H1 (cell line): ENCODE data around the gene GPM6B. TPM values are rescaled to one million over a fixed set of nuclear protein-coding genes. Genes with fewer than 3 reads are reported as not detected.

ENCODE experiments used
- CTCF ChIA-PET: fragments of 300-600 bp; sonication (Branson Sonifier 250); formaldehyde crosslinking; loops from one replicate; lab custom pipeline; 2021; ENCODE audit not compliant: partially characterized antibody; lab: Charles Lee
- POLR2A ChIA-PET: fragments of 300-600 bp; sonication (Branson Sonifier 250); formaldehyde crosslinking; loops from one replicate; lab custom pipeline; 2021; ENCODE audit warnings: inconsistent platforms; ENCODE audit not compliant: partially characterized antibody; lab: Charles Lee
- DNase-seq, 2 experiments: peaks; one replicate each; pipeline versions ENCODE4 v3.0.0 to v3.0.0-alpha.2; 2010 to 2022; ENCODE audit warnings: low spot score in 2 of 2, low read depth in 1 of 2, mixed read lengths in 1 of 2
- FAIRE-seq: peaks from 2 replicates; lab custom pipeline; 2011; peaks lifted over from hg19 to GRCh38; lab: Jason Lieb, UNC
- H2AFZ ChIP-seq: 2 replicates; pipeline ENCODE4 v1.8.1; 2012; ENCODE audit warnings: low read length, inconsistent platforms
- H2AK5ac ChIP-seq: 2 replicates; pipeline ENCODE4 v1.6.1; 2013; ENCODE audit warnings: low read depth, low read length
- H2BK120ac ChIP-seq: replicated peaks from 2 replicates; pipeline ENCODE3; 2013; ENCODE audit warnings: low read depth, low read length, inconsistent platforms
- H2BK12ac ChIP-seq: 2 replicates; pipeline ENCODE4 v1.6.1; 2013; ENCODE audit warnings: low read depth, low read length
- H2BK15ac ChIP-seq: 2 replicates; pipeline ENCODE4 v1.6.1; 2013; ENCODE audit warnings: low read length
- H2BK20ac ChIP-seq: 2 replicates; pipeline ENCODE4 v1.6.1; 2013; ENCODE audit warnings: low read length
- H2BK5ac ChIP-seq: 2 replicates; pipeline ENCODE4 v1.6.1; 2013; ENCODE audit warnings: low read depth, low read length
- H3K14ac ChIP-seq: 2 replicates; pipeline ENCODE4 v1.6.1; 2013; ENCODE audit warnings: inconsistent platforms; ENCODE audit not compliant: insufficient read length
- H3K18ac ChIP-seq: 2 replicates; pipeline ENCODE4 v1.6.1; 2013; ENCODE audit warnings: low read length; ENCODE audit errors: extremely low read depth
- H3K23ac ChIP-seq: 2 replicates; pipeline ENCODE4 v1.6.1; 2013; ENCODE audit warnings: inconsistent platforms; ENCODE audit not compliant: insufficient read length
- H3K23me2 ChIP-seq: 2 replicates; pipeline ENCODE4 v1.6.1; 2013; ENCODE audit warnings: low read depth, low read length
- H3K27ac ChIP-seq: 2 replicates; pipeline ENCODE4 v1.6.1; 2011; ENCODE audit warnings: low read depth, low read length, inconsistent platforms
- H3K27me3 ChIP-seq, 4 experiments: replicated peaks in 1 of 4; 1 replicate in 1 of 4; 2 replicates in 3 of 4; pipeline versions ENCODE4 v1.6.1 to v1.8.1; 2011 to 2013; ENCODE audit warnings: low read length in 3 of 4, mild to moderate bottlenecking in 3 of 4, inconsistent platforms in 2 of 4, mixed read lengths in 2 of 4, moderate library complexity in 1 of 4; ENCODE audit not compliant: control insufficient read depth in 3 of 4, insufficient read depth in 3 of 4; ENCODE audit errors: extremely low read depth in 1 of 4
- H3K36me3 ChIP-seq, 4 experiments: 2 replicates each; pipeline versions ENCODE4 v1.6.1 to v1.8.1; 2011 to 2013; ENCODE audit warnings: mild to moderate bottlenecking in 4 of 4, low read length in 3 of 4, moderate library complexity in 2 of 4, control low read depth in 1 of 4, inconsistent platforms in 1 of 4; ENCODE audit not compliant: insufficient read depth in 4 of 4, control insufficient read depth in 2 of 4
- H3K4ac ChIP-seq: replicated peaks from 2 replicates; pipeline ENCODE3; 2013; ENCODE audit warnings: low read length, low read depth, mixed read lengths, inconsistent platforms; ENCODE audit not compliant: insufficient read length
- H3K4me1 ChIP-seq, 4 experiments: replicated peaks in 1 of 4; 1 replicate in 1 of 4; 2 replicates in 3 of 4; pipeline versions ENCODE4 v1.6.1 to v1.8.1; 2011 to 2013; ENCODE audit warnings: low read length in 3 of 4, inconsistent platforms in 2 of 4, mixed read lengths in 1 of 4; ENCODE audit not compliant: insufficient read depth in 4 of 4, control insufficient read depth in 3 of 4
- H3K4me2 ChIP-seq, 2 experiments: 2 replicates each; pipeline versions ENCODE4 v1.6.1 to v1.8.1; 2011 to 2013; ENCODE audit warnings: low read depth in 2 of 2, low read length in 2 of 2, control low read depth in 1 of 2, inconsistent platforms in 1 of 2, mild to moderate bottlenecking in 1 of 2; ENCODE audit not compliant: insufficient read depth in 1 of 2
- H3K4me3 ChIP-seq, 4 experiments: fragments of 200-600, 300-600 bp in 1 of 4; sonication (generic), shearing (Covaris generic), sonication (Bioruptor Twin) in 1 of 4; 2 replicates each; pipeline versions ENCODE4 v1.5.1 to v1.8.1; 2011 to 2016; ENCODE audit warnings: low read length in 4 of 4, low read depth in 3 of 4, control low read depth in 2 of 4, inconsistent platforms in 2 of 4, mild to moderate bottlenecking in 2 of 4, mixed read lengths in 1 of 4, moderate library complexity in 1 of 4; ENCODE audit not compliant: insufficient read depth in 2 of 4; ENCODE audit errors: extremely low read depth in 1 of 4
- H3K56ac ChIP-seq: replicated peaks from 2 replicates; pipeline ENCODE3; 2013; ENCODE audit warnings: low read depth, mild to moderate bottlenecking, mixed read lengths, low read length, inconsistent platforms; ENCODE audit not compliant: insufficient read length
- H3K79me1 ChIP-seq: 2 replicates; pipeline ENCODE4 v1.6.1; 2013; ENCODE audit warnings: low read depth, low read length, control low read depth
- H3K79me2 ChIP-seq, 2 experiments: 2 replicates each; pipeline versions ENCODE4 v1.6.1 to v1.8.1; 2012 to 2013; ENCODE audit warnings: low read length in 2 of 2, mild to moderate bottlenecking in 2 of 2, inconsistent platforms in 1 of 2; ENCODE audit not compliant: insufficient read depth in 2 of 2, control insufficient read depth in 1 of 2
- H3K9ac ChIP-seq, 4 experiments: replicated peaks in 1 of 4; 1 replicate in 1 of 4; 2 replicates in 3 of 4; pipeline versions ENCODE4 v1.6.1 to v1.8.1; 2011 to 2013; ENCODE audit warnings: low read depth in 3 of 4, low read length in 3 of 4, control low read depth in 2 of 4, mild to moderate bottlenecking in 2 of 4, moderate library complexity in 2 of 4, inconsistent platforms in 1 of 4; ENCODE audit errors: extremely low read depth in 1 of 4
- H3K9me3 ChIP-seq, 2 experiments: 2 replicates each; pipeline versions ENCODE4 v1.6.1 to v1.8.1; 2012 to 2013; ENCODE audit warnings: mild to moderate bottlenecking in 2 of 2, moderate library complexity in 2 of 2, control low read depth in 1 of 2, inconsistent platforms in 1 of 2, low read depth in 1 of 2, low read length in 1 of 2, mixed read lengths in 1 of 2; ENCODE audit not compliant: insufficient read depth in 2 of 2
- H4K20me1 ChIP-seq, 2 experiments: replicated peaks in 1 of 2; 2 replicates each; pipeline versions ENCODE3 to v1.8.1; 2011 to 2013; ENCODE audit warnings: inconsistent platforms in 2 of 2, low read length in 2 of 2, mild to moderate bottlenecking in 1 of 2; ENCODE audit not compliant: insufficient read depth in 2 of 2, control insufficient read depth in 1 of 2
- H4K5ac ChIP-seq: 2 replicates; pipeline ENCODE4 v1.6.1; 2013; ENCODE audit warnings: low read length, low read depth, mixed read lengths, inconsistent platforms; ENCODE audit not compliant: insufficient read length
- H4K8ac ChIP-seq: 2 replicates; pipeline ENCODE4 v1.8.0; 2013; ENCODE audit warnings: mild to moderate bottlenecking, moderate library complexity, low read length, inconsistent platforms; ENCODE audit not compliant: insufficient read depth; ENCODE audit errors: extremely low read depth
- H4K91ac ChIP-seq: replicated peaks from 2 replicates; pipeline ENCODE3; 2013; ENCODE audit warnings: low read length, mixed read lengths, inconsistent platforms; ENCODE audit not compliant: insufficient read length
- CBX5 ChIP-seq: fragments of 300-800, 300-1000 bp; sonication (generic); IDR thresholded peaks from 2 replicates; pipeline ENCODE4 v1.7.1; 2016; ENCODE audit warnings: antibody characterized with exemption, low read length, low read depth
- SIX5 ChIP-seq: IDR thresholded peaks from 2 replicates; pipeline ENCODE4 v1.6.1; 2011; ENCODE audit warnings: mild to moderate bottlenecking, low read depth, low read length
- WGBS, 2 experiments: shearing (Covaris generic) in 1 of 2; methylation state at CpG; one replicate each; pipeline versions ENCODE4 v1.1.6 to v1.1.7; 2013 to 2015; ENCODE audit warnings: low lambda C conversion rate in 2 of 2, mixed read lengths in 2 of 2, inconsistent platforms in 1 of 2, low coverage in 1 of 2, missing lambda C conversion rate in 1 of 2; ENCODE audit not compliant: insufficient replicate concordance in 2 of 2, insufficient coverage in 1 of 2, insufficient read length in 1 of 2; ENCODE audit errors: extremely low coverage in 1 of 2, missing lambda C conversion rate in 1 of 2; 5-methylcytosine and 5-hydroxymethylcytosine counted together
- polyA plus RNA-seq, 7 experiments: library from polyadenylated mRNA; depleted of rRNA in 3 of 7; stranded (reverse) in 5 of 7; unstranded in 2 of 7; fragments of >200 nt in 5 of 7; fragments of 200-250 nt in 2 of 7; gene quantifications; 1 replicate in 5 of 7; 2 replicates in 1 of 7; 4 replicates in 1 of 7; pipeline versions ENCODE4 v1.2.1 to v1.2.3, GENCODE V29; 2011 to 2013; ENCODE audit warnings: missing spikeins in 2 of 7, mixed read lengths in 2 of 7
- total RNA-seq: library from RNA; stranded (reverse); fragmentation: NEBNext Ultra II Directional; extraction: Animal tissue kit (Norgen Biotek cat#: 25700); gene quantifications from 2 replicates; pipeline ENCODE4 v1.2.1, GENCODE V29; 2021
- TF ChIP-seq, protein P1 (sequence below): IDR thresholded peaks from 2 replicates; pipeline ENCODE4 v1.6.1; 2011; ENCODE audit warnings: low read length, improper control_type of control experiment

GPM6B gene
- total and polyA plus RNA-seq, 2 of the 8 experiments (the other 6 are each of a cell fraction or from before 2014, with no cell fraction given) = 132 to 175 TPM

DNA sequence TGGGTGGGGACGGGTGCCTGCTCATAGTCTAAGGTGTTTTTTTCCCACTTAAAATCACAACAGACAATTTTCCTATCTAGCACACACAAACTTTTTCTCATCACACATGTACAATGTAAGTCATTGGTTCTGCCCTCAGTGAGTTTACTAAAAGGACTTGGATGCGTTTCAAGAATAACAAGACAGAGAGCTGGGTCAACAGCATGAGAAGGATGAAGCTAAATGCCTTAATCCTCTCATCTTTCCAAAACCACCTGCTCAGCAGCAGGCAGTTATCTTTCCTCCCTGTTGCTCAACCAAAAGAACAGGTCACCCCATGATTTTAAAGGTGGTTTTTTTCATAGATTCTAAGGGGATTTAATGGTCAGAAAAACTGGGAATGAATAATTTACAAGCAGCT lies 42.2 kb downstream of the GPM6B start:
- H2BK15ac ChIP-seq = no peak overlapping the region
- no peak overlapping the region for H4K5ac ChIP-seq
- no peak overlapping the region for H3K18ac ChIP-seq
- H2BK20ac ChIP-seq = no peak overlapping the region
- no peak for DNase-seq
- no peak overlapping the region for H4K8ac ChIP-seq
- no peak overlapping the region for H3K27ac ChIP-seq
- WGBS, 2 experiments = 87% methylated on average over 2 of the region's 2 CpGs; no CpG with 5 or more reads in 1 of the 2 experiments
- no peak overlapping the region for H3K23ac ChIP-seq
- no peak overlapping the region for H2BK120ac ChIP-seq
- H2BK5ac ChIP-seq = no peak overlapping the region
- no peaks in the 10 kb centered on the region; a peak in 1 of 7 replicates for H3K4me1 ChIP-seq
- TF ChIP-seq, protein P1, sequence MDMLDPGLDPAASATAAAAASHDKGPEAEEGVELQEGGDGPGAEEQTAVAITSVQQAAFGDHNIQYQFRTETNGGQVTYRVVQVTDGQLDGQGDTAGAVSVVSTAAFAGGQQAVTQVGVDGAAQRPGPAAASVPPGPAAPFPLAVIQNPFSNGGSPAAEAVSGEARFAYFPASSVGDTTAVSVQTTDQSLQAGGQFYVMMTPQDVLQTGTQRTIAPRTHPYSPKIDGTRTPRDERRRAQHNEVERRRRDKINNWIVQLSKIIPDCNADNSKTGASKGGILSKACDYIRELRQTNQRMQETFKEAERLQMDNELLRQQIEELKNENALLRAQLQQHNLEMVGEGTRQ = no peak
- TF ChIP-seq SIX5 (no peak), CBX5 (no peak)
- CTCF ChIA-PET = interaction anchor here (0.5 to 1.3 kb wide), 4 partner anchors 15 to 282 kb away, joined by 3 read pairs; no protein-coding TSS in a partner anchor
- H3K79me2 ChIP-seq = no peaks in the 10 kb centered on the region
- no peak overlapping the region for H4K91ac ChIP-seq
- POLR2A ChIA-PET = interaction anchor here (1.9 kb wide), 1 partner anchor 10 kb away, joined by 4 read pairs; no protein-coding TSS in a partner anchor
- no peak overlapping the region for H3K4me3 ChIP-seq
- no peaks in the 10 kb centered on the region for H3K23me2 ChIP-seq
- no peaks in the 10 kb centered on the region for H4K20me1 ChIP-seq
- H3K4me2 ChIP-seq = no peak overlapping the region
- no peak overlapping the region for H3K4ac ChIP-seq
- no peak for FAIRE-seq
- no peak overlapping the region for H3K56ac ChIP-seq
- no peaks in the 10 kb centered on the region for H3K27me3 ChIP-seq
- no peak overlapping the region for H2AK5ac ChIP-seq
- no peak overlapping the region for H3K14ac ChIP-seq
- no peak overlapping the region for H2AFZ ChIP-seq
- H3K79me1 ChIP-seq = no peaks in the 10 kb centered on the region
- no peaks in the 10 kb centered on the region for H3K9me3 ChIP-seq
- H2BK12ac ChIP-seq = no peak overlapping the region
- H3K36me3 ChIP-seq = peaks cover 2 to 68% (median 25%) of the 10 kb centered on the region in 4 experiments; a peak in 7 of 8 replicates
- no peak overlapping the region for H3K9ac ChIP-seq
